A549 (cell line): ENCODE measurements around the gene USP25. TPM values are rescaled to one million over a fixed set of nuclear protein-coding genes. Genes with fewer than 3 reads are reported as not detected.

Experiments used
- ATAC-seq, 2 experiments: fragments of 200-7000 bp in 1 of 2; fragments of >200 bp in 1 of 2; cut with Nextera tagmentation in 1 of 2; cut with Tn5 transposase in 1 of 2; 3 replicates each; pipeline versions ENCODE4 v1.8.0 to v1.9.1; 2018 to 2020; ENCODE audit warnings: mild to moderate bottlenecking in 1 of 2, moderate library complexity in 1 of 2
- CTCF ChIA-PET: fragments of 300-600 bp; sonication (Branson Sonifier 250); formaldehyde crosslinking; extraction: SDS; loops from one replicate; lab custom pipeline; 2021; ENCODE audit warnings: antibody characterized with exemption, inconsistent platforms; lab: Yijun Ruan, JAX
- POLR2A ChIA-PET: fragments of 350-600 bp; formaldehyde crosslinking; extraction: SDS; loops from one replicate; lab custom pipeline; 2021; ENCODE audit warnings: antibody characterized with exemption, inconsistent platforms; lab: Yijun Ruan, JAX
- DNase-seq, 2 experiments: peaks; one replicate each; pipeline versions ENCODE4 v3.0.0 to v3.0.0-alpha.2; 2011 to 2016; ENCODE audit warnings: low read depth in 1 of 2, low spot score in 1 of 2
- FAIRE-seq: peaks from 2 replicates; lab custom pipeline; 2011; peaks lifted over from hg19 to GRCh38; lab: Jason Lieb, UNC
- H3K27ac ChIP-seq, 2 experiments: fragments of >200 bp; sonication (Bioruptor Twin); formaldehyde crosslinking; 3 replicates each; pipeline ENCODE4 v1.5.1; 2016 to 2017
- H3K4me1 ChIP-seq: fragments of >200 bp; sonication (Bioruptor Twin); formaldehyde crosslinking; 3 replicates; pipeline ENCODE4 v1.6.1; 2016
- H3K4me2 ChIP-seq: fragments of >200 bp; sonication (Bioruptor Twin); formaldehyde crosslinking; 3 replicates; pipeline ENCODE4 v1.6.1; 2016
- H3K4me3 ChIP-seq: fragments of >200 bp; sonication (Bioruptor Twin); formaldehyde crosslinking; 3 replicates; pipeline ENCODE4 v1.5.1; 2016
- H3K9me3 ChIP-seq: fragments of >200 bp; sonication (Bioruptor Twin); formaldehyde crosslinking; 3 replicates; pipeline ENCODE4 v1.6.1; 2016
- ATOH8 ChIP-seq: fragments of 250-450 bp; sonication (Bioruptor Pico); IDR thresholded peaks from 2 replicates; pipeline ENCODE4 v1.5.0; 2020; ENCODE audit warnings: low read depth, mild to moderate bottlenecking, moderate library complexity
- CEBPB ChIP-seq, 2 experiments: fragments of >200 bp in 1 of 2; sonication (Bioruptor Twin) in 1 of 2; formaldehyde crosslinking in 1 of 2; IDR thresholded peaks; 2 replicates each; pipeline ENCODE4 v1.6.1; 2012 to 2016
- CHD2 ChIP-seq: fragments of 150-350 bp; IDR thresholded peaks from 2 replicates; pipeline ENCODE4 v1.6.1; 2014; ENCODE audit warnings: low read length; ENCODE audit not compliant: partially characterized antibody
- CTCF ChIP-seq: fragments of >200 bp; sonication (Bioruptor Twin); formaldehyde crosslinking; IDR thresholded peaks from 3 replicates; pipeline ENCODE4 v1.5.1; 2016
- E2F6 ChIP-seq: IDR thresholded peaks from 2 replicates; pipeline ENCODE4 v1.6.1; 2012; ENCODE audit warnings: low read depth, borderline replicate concordance
- ELK1 ChIP-seq: fragments of 150-350 bp; IDR thresholded peaks from 2 replicates; pipeline ENCODE4 v1.6.1; 2014; ENCODE audit warnings: low read depth, mild to moderate bottlenecking, low read length
- ESRRA ChIP-seq: fragments of 150-350 bp; IDR thresholded peaks from 2 replicates; pipeline ENCODE4 v1.6.1; 2014; ENCODE audit warnings: mild to moderate bottlenecking, low read length, borderline replicate concordance
- GATA3 ChIP-seq: IDR thresholded peaks from 2 replicates; pipeline ENCODE4 v1.6.1; 2012; ENCODE audit warnings: borderline replicate concordance
- HDAC2 ChIP-seq: fragments of 200-600 bp; sonication (generic); IDR thresholded peaks from 2 replicates; pipeline ENCODE4 v1.6.1; 2016
- HES2 ChIP-seq: fragments of >200 bp; sonication (Bioruptor Twin); formaldehyde crosslinking; IDR thresholded peaks from 2 replicates; pipeline ENCODE4 v1.6.1; 2016
- HMGXB4 ChIP-seq: fragments of 250-450 bp; sonication (Bioruptor Pico); IDR thresholded peaks from 2 replicates; pipeline ENCODE4 v1.5.0; 2021; ENCODE audit warnings: mild to moderate bottlenecking, moderate library complexity, borderline replicate concordance
- HOXA7 ChIP-seq: fragments of 250-450 bp; sonication (Bioruptor Pico); IDR thresholded peaks from 2 replicates; pipeline ENCODE4 v1.5.0; 2020; ENCODE audit warnings: mild to moderate bottlenecking, moderate library complexity
- HOXB5 ChIP-seq: fragments of 250-450 bp; sonication (Bioruptor Pico); IDR thresholded peaks from 2 replicates; pipeline ENCODE4 v1.5.0; 2020; ENCODE audit warnings: mild to moderate bottlenecking, moderate library complexity
- JUNB ChIP-seq: fragments of >200 bp; sonication (Bioruptor Twin); formaldehyde crosslinking; IDR thresholded peaks from 2 replicates; pipeline ENCODE4 v1.6.1; 2016
- KDM1A ChIP-seq: fragments of 200-600 bp; sonication (generic); IDR thresholded peaks from 2 replicates; pipeline ENCODE4 v1.6.1; 2016; ENCODE audit warnings: low read depth, mild to moderate bottlenecking
- MAFK ChIP-seq: fragments of 450-650 bp; IDR thresholded peaks from 2 replicates; pipeline ENCODE4 v1.6.1; 2014; ENCODE audit not compliant: partially characterized antibody
- MAX ChIP-seq: IDR thresholded peaks from 2 replicates; pipeline ENCODE4 v1.6.1; 2012
- MAZ ChIP-seq: fragments of 150-350 bp; IDR thresholded peaks from 2 replicates; pipeline ENCODE4 v1.6.1; 2014; ENCODE audit warnings: antibody characterized with exemption, low read depth, low read length, borderline replicate concordance
- MYC ChIP-seq: IDR thresholded peaks from 2 replicates; pipeline ENCODE4 v1.6.1; 2012; ENCODE audit warnings: mild to moderate bottlenecking, inconsistent platforms, low read length, improper control_type of control experiment, borderline replicate concordance
- NFE2L2 ChIP-seq: fragments of 150-350 bp; conservative IDR thresholded peaks from 2 replicates; pipeline ENCODE4 v1.6.1; 2014; ENCODE audit warnings: low read length
- PHF8 ChIP-seq: fragments of 200-600 bp; sonication (generic); IDR thresholded peaks from 2 replicates; pipeline ENCODE4 v1.6.1; 2016; ENCODE audit warnings: low read depth, mild to moderate bottlenecking, antibody characterized with exemption, moderate library complexity, borderline replicate concordance
- POLR2A ChIP-seq: IDR thresholded peaks from 2 replicates; pipeline ENCODE4 v1.6.1; 2012; ENCODE audit warnings: mild to moderate bottlenecking, low read length
- POLR2AphosphoS2 ChIP-seq: conservative IDR thresholded peaks from 2 replicates; pipeline ENCODE4 v1.6.1; 2012; ENCODE audit warnings: low read length, improper control_type of control experiment, inconsistent platforms
- RAD21 ChIP-seq, 2 experiments: fragments of >200 bp in 1 of 2; sonication (Bioruptor Twin) in 1 of 2; formaldehyde crosslinking in 1 of 2; IDR thresholded peaks in 1 of 2; conservative IDR thresholded peaks in 1 of 2; 2 replicates in 1 of 2; 3 replicates in 1 of 2; pipeline ENCODE4 v1.6.1; 2012 to 2018; ENCODE audit warnings: inconsistent platforms in 1 of 2
- RNF2 ChIP-seq: fragments of 200-600 bp; sonication (generic); IDR thresholded peaks from 2 replicates; pipeline ENCODE4 v1.6.1; 2016; ENCODE audit warnings: low read depth, mild to moderate bottlenecking, antibody characterized with exemption, moderate library complexity, borderline replicate concordance
- TFCP2L1 ChIP-seq: fragments of 250-450 bp; sonication (Bioruptor Pico); IDR thresholded peaks from 2 replicates; pipeline ENCODE4 v1.5.0; 2021; ENCODE audit warnings: mild to moderate bottlenecking
- ZC3H11A ChIP-seq: fragments of 450-650 bp; IDR thresholded peaks from 2 replicates; pipeline ENCODE4 v1.6.1; 2014; ENCODE audit warnings: antibody characterized with exemption, mild to moderate bottlenecking
- ZFP36 ChIP-seq: fragments of 450-650 bp; IDR thresholded peaks from 2 replicates; pipeline ENCODE4 v1.6.1; 2014; ENCODE audit warnings: borderline replicate concordance; ENCODE audit not compliant: partially characterized antibody
- ZNF302 ChIP-seq: fragments of 250-450 bp; sonication (Bioruptor Pico); IDR thresholded peaks from 2 replicates; pipeline ENCODE4 v1.9.0; 2021; ENCODE audit warnings: inconsistent platforms, mild to moderate bottlenecking, moderate library complexity
- WGBS: methylation state at CpG from one replicate; pipeline ENCODE4 v1.1.6; 2017; ENCODE audit errors: missing lambda C conversion rate; 5-methylcytosine and 5-hydroxymethylcytosine counted together
- polyA plus RNA-seq, 4 experiments: library from polyadenylated mRNA; depleted of rRNA in 3 of 4; stranded (reverse); fragments of >200 nt; fragmentation: RNase III in 1 of 4; extraction: RNeasy Plus Mini Kit Qiagen cat#74134 plus additional on column Dnase treatment in 1 of 4; gene quantifications; 2 replicates in 3 of 4; 3 replicates in 1 of 4; pipeline ENCODE4 v1.2.3, GENCODE V29; 2011 to 2017

The USP25 gene
- polyA plus RNA-seq, 2 of the 4 experiments (the other 2 are of a cell fraction) = 15.3 to 33.5 TPM

- ChIA-PET POLR2A (interaction anchor here (0.7 kb wide), 1 partner anchor 351 kb away, joined by 3 read pairs; no protein-coding TSS in a partner anchor), CTCF (no interaction called here)
- H3K4me3 ChIP-seq = no peak overlapping the region
- no peaks in the 10 kb centered on the region for H3K9me3 ChIP-seq
- 93% methylated on average over 1 of the region's 1 CpG for WGBS
- DNase-seq = no peak
- no peak overlapping the region for H3K27ac ChIP-seq
- no peak for ATAC-seq
- TF ChIP-seq TFCP2L1 (CRISPR knock-in tag) (no peak), ZFP36 (no peak), MAFK (peak; percentile 55), HOXB5 (CRISPR knock-in tag) (no peak), ESRRA (no peak)
- no peak for FAIRE-seq
- no peak overlapping the region for H3K4me2 ChIP-seq
- peaks cover 28% of the 10 kb centered on the region for H3K4me1 ChIP-seq
These were observed 114.0 kb downstream of the USP25 start for GRCh38 chr21:15843766-15844165.

GRCh38 chr21:15848634-15849560, 119.1 kb downstream of the USP25 start:
- peak overlapping the region; percentile 62 for H3K4me2 ChIP-seq
- peak; percentile 54 to 58; a peak in 3 of 6 replicates for ATAC-seq
- FAIRE-seq = no peak
- 29% methylated on average over 4 of the region's 4 CpGs for WGBS
- peak; percentile 7 to 17 for DNase-seq
- H3K27ac ChIP-seq = no peak overlapping the region
- H3K4me1 ChIP-seq = peaks cover 44% of the 10 kb centered on the region
- H3K9me3 ChIP-seq = no peaks in the 10 kb centered on the region
- no peak overlapping the region for H3K4me3 ChIP-seq
- ChIA-PET CTCF (no interaction called here), POLR2A (no interaction called here)
- TF ChIP-seq PHF8 (no peak), ATOH8 (CRISPR knock-in tag) (no peak), HMGXB4 (no peak), CEBPB (IDR thresholded peaks at IDR 0.05) (peak; percentile 27 to 46; a peak in 1 of 4 replicates), MYC (no peak), JUNB (peak; percentile 75), GATA3 (peak; percentile 57; the same call in 1 of the 2 replicates), POLR2A (no peak), ESRRA (no peak), HDAC2 (no peak), MAFK (no peak), ZNF302 (CRISPR knock-in tag) (no peak), HOXA7 (no peak), POLR2AphosphoS2 (no peak), RNF2 (no peak), NFE2L2 (no peak), CHD2 (no peak), MAX (no peak), RAD21 (conservative IDR thresholded peaks at IDR 0.05 in 1 of 2, IDR thresholded peaks at IDR 0.05 in 1 of 2) (no peak), ZC3H11A (no peak), CTCF (no peak), E2F6 (no peak), ELK1 (no peak), HES2 (no peak), ZFP36 (no peak), KDM1A (no peak), MAZ (no peak)
